Trophoblast cell (in vitro differentiated cells and primary cell): ENCODE data around the gene NR2C1.

ENCODE experiments used
- DNase-seq, 2 donors: peaks; one replicate each; pipeline ENCODE4 v3.0.0-alpha.2; 2016
- H2AFZ ChIP-seq: 2 replicates; pipeline ENCODE4 v1.6.1; 2013; ENCODE audit warnings: low read length, moderate library complexity, mild to moderate bottlenecking; ENCODE audit not compliant: insufficient read depth, poor library complexity
- H2AK5ac ChIP-seq: 2 replicates; pipeline ENCODE4 v1.6.1; 2013; ENCODE audit warnings: mild to moderate bottlenecking, low read length
- H2BK120ac ChIP-seq: 2 replicates; pipeline ENCODE4 v1.6.1; 2013; ENCODE audit warnings: low read length, mild to moderate bottlenecking, moderate library complexity; ENCODE audit not compliant: insufficient read depth, poor library complexity
- H2BK12ac ChIP-seq: 2 replicates; pipeline ENCODE4 v1.6.1; 2013; ENCODE audit warnings: mild to moderate bottlenecking, low read length, moderate library complexity
- H2BK5ac ChIP-seq: 2 replicates; pipeline ENCODE4 v1.6.1; 2013; ENCODE audit warnings: low read length, low read depth, moderate library complexity, mild to moderate bottlenecking; ENCODE audit not compliant: poor library complexity
- H3K14ac ChIP-seq: 2 replicates; pipeline ENCODE4 v1.6.1; 2013; ENCODE audit warnings: mild to moderate bottlenecking, low read length
- H3K18ac ChIP-seq: 2 replicates; pipeline ENCODE4 v1.6.1; 2013; ENCODE audit warnings: mild to moderate bottlenecking, low read length
- H3K23ac ChIP-seq: 2 replicates; pipeline ENCODE4 v1.6.1; 2013; ENCODE audit warnings: low read length
- H3K27ac ChIP-seq: 2 replicates; pipeline ENCODE4 v1.5.1; 2013; ENCODE audit warnings: low read depth, mild to moderate bottlenecking, inconsistent platforms, low read length, moderate library complexity
- H3K27me3 ChIP-seq: 2 replicates; pipeline ENCODE4 v1.6.1; 2013; ENCODE audit warnings: inconsistent platforms, mild to moderate bottlenecking, low read length, moderate library complexity; ENCODE audit not compliant: insufficient read depth
- H3K36me3 ChIP-seq, 2 experiments: 1 replicate in 1 of 2; 2 replicates in 1 of 2; pipeline ENCODE4 v1.6.1; 2013; ENCODE audit warnings: low read length in 2 of 2, mild to moderate bottlenecking in 2 of 2, moderate library complexity in 1 of 2; ENCODE audit not compliant: insufficient read depth in 2 of 2, control insufficient read depth in 1 of 2
- H3K4ac ChIP-seq: 2 replicates; pipeline ENCODE4 v1.6.1; 2013; ENCODE audit warnings: low read depth, mild to moderate bottlenecking, low read length, moderate library complexity
- H3K4me1 ChIP-seq, 2 experiments: 1 replicate in 1 of 2; 2 replicates in 1 of 2; pipeline ENCODE4 v1.6.1; 2013; ENCODE audit warnings: low read length in 2 of 2, mild to moderate bottlenecking in 2 of 2, moderate library complexity in 1 of 2; ENCODE audit not compliant: insufficient read depth in 2 of 2, control insufficient read depth in 1 of 2
- H3K4me2 ChIP-seq: 2 replicates; pipeline ENCODE4 v1.6.1; 2013; ENCODE audit warnings: inconsistent platforms, mild to moderate bottlenecking, low read length, moderate library complexity
- H3K4me3 ChIP-seq: 2 replicates; pipeline ENCODE4 v1.5.1; 2013; ENCODE audit warnings: mild to moderate bottlenecking, low read depth, low read length, inconsistent platforms
- H3K79me1 ChIP-seq: one replicate; pipeline ENCODE4 v1.6.1; 2013; ENCODE audit warnings: low read length
- H3K79me2 ChIP-seq: 2 replicates; pipeline ENCODE4 v1.6.1; 2013; ENCODE audit warnings: low read length, mild to moderate bottlenecking; ENCODE audit not compliant: control insufficient read depth, insufficient read depth, poor library complexity
- H3K9ac ChIP-seq: 2 replicates; pipeline ENCODE4 v1.6.1; 2013; ENCODE audit warnings: mild to moderate bottlenecking, low read length
- H3K9me3 ChIP-seq: 2 replicates; pipeline ENCODE4 v1.6.1; 2013; ENCODE audit warnings: low read depth, mild to moderate bottlenecking, control low read depth, inconsistent platforms, low read length; ENCODE audit not compliant: insufficient read depth
- H4K12ac ChIP-seq: 2 replicates; pipeline ENCODE4 v1.6.1; 2013; ENCODE audit warnings: low read depth, mild to moderate bottlenecking, low read length, moderate library complexity
- H4K8ac ChIP-seq: 2 replicates; pipeline ENCODE4 v1.6.1; 2013; ENCODE audit warnings: low read depth, mild to moderate bottlenecking, low read length, moderate library complexity
- H4K91ac ChIP-seq: one replicate; pipeline ENCODE4 v1.6.1; 2013; ENCODE audit warnings: low read depth, mild to moderate bottlenecking, low read length, moderate library complexity
- WGBS: extraction: QIAGEN DNeasy Blood & Tissue Kit; methylation state at CpG from one replicate; pipeline ENCODE4 v1.1.7; 2013; ENCODE audit warnings: missing lambda C conversion rate; ENCODE audit not compliant: insufficient read length, insufficient coverage; ENCODE audit errors: extremely low coverage; 5-methylcytosine and 5-hydroxymethylcytosine counted together

Gene NR2C1

GRCh38 chr12:95085612-95086011, 12.2 kb upstream of the NR2C1 start:
- H3K23ac ChIP-seq, result no peak overlapping the region

GRCh38 chr12:95083938-95084337, 10.5 kb upstream of the NR2C1 start:
- no peak overlapping the region for H3K27ac ChIP-seq
- H4K12ac ChIP-seq, result no peak overlapping the region
- WGBS, result no CpG with 5 or more reads among the region's 4 CpGs
- no peak overlapping the region for H3K18ac ChIP-seq
- H3K23ac ChIP-seq, result no peak overlapping the region
- H3K27me3 ChIP-seq, result no peaks in the 10 kb centered on the region
- H4K91ac ChIP-seq, result no peak overlapping the region
- H3K4ac ChIP-seq, result no peak overlapping the region
- no peak overlapping the region for H3K4me2 ChIP-seq
- peak; percentile 92 to 98 for DNase-seq
- no peaks in the 10 kb centered on the region for H3K9me3 ChIP-seq
- H3K14ac ChIP-seq, result no peak overlapping the region
- peaks cover 0 to 5% of the 10 kb centered on the region in 2 experiments for H3K36me3 ChIP-seq
- H2AFZ ChIP-seq, result no peak overlapping the region
- no peak overlapping the region for H3K4me3 ChIP-seq
- no peaks in the 10 kb centered on the region for H3K79me2 ChIP-seq
- H2BK5ac ChIP-seq, result no peak overlapping the region
- H3K4me1 ChIP-seq, result peaks cover 0 to 3% of the 10 kb centered on the region in 2 experiments
- H3K9ac ChIP-seq, result no peak overlapping the region
- no peak overlapping the region for H4K8ac ChIP-seq
- no peak overlapping the region for H2BK12ac ChIP-seq
- no peak overlapping the region for H2AK5ac ChIP-seq
- peaks cover 10% of the 10 kb centered on the region for H3K79me1 ChIP-seq
- no peak overlapping the region for H2BK120ac ChIP-seq

More at GRCh38 chr12:95085612-95086011, 12.2 kb upstream of the NR2C1 start:
- Histone ChIP-seq H2AFZ (no peak overlapping the region), H3K4ac (no peak overlapping the region), H3K9me3 (no peaks in the 10 kb centered on the region), H2BK5ac (no peak overlapping the region), H3K4me2 (no peak overlapping the region), H3K9ac (no peak overlapping the region), H3K79me2 (no peaks in the 10 kb centered on the region), H3K27me3 (no peaks in the 10 kb centered on the region), H2AK5ac (no peak overlapping the region), H3K27ac (peak overlapping the region; percentile 85), H4K91ac (no peak overlapping the region), H3K4me3 (no peak overlapping the region), H4K8ac (no peak overlapping the region), H3K4me1 (peaks cover 0 to 3% of the 10 kb centered on the region in 2 experiments), H2BK12ac (no peak overlapping the region), H2BK120ac (no peak overlapping the region), H3K79me1 (peaks cover 10% of the 10 kb centered on the region), H3K36me3 (peaks cover 3% of the 10 kb centered on the region in 2 experiments), H3K18ac (no peak overlapping the region), H3K14ac (no peak overlapping the region), H4K12ac (no peak overlapping the region)
- DNase-seq, result no peak

GRCh38 chr12:95083471-95083870, 10.1 kb upstream of the NR2C1 start:
- no peak overlapping the region for H2AK5ac ChIP-seq
- H2AFZ ChIP-seq, result no peak overlapping the region
- H3K14ac ChIP-seq, result no peak overlapping the region
- no peak overlapping the region for H3K9ac ChIP-seq
- H3K79me1 ChIP-seq, result peaks cover 10% of the 10 kb centered on the region
- H3K36me3 ChIP-seq, result peaks cover 0 to 5% of the 10 kb centered on the region in 2 experiments
- H4K91ac ChIP-seq, result no peak overlapping the region
- no peak overlapping the region for H2BK12ac ChIP-seq
- H3K4me2 ChIP-seq, result no peak overlapping the region
- H3K27me3 ChIP-seq, result no peaks in the 10 kb centered on the region
- no peak overlapping the region for H4K12ac ChIP-seq
- peaks cover 0 to 3% of the 10 kb centered on the region in 2 experiments for H3K4me1 ChIP-seq
- DNase-seq, result no peak
- H2BK120ac ChIP-seq, result no peak overlapping the region
- H3K4me3 ChIP-seq, result no peak overlapping the region
- no peak overlapping the region for H2BK5ac ChIP-seq
- H3K79me2 ChIP-seq, result no peaks in the 10 kb centered on the region
- no peak overlapping the region for H3K18ac ChIP-seq
- no peak overlapping the region for H3K23ac ChIP-seq
- H3K27ac ChIP-seq, result peak overlapping the region; percentile 85
- H3K4ac ChIP-seq, result no peak overlapping the region
- no peak overlapping the region for H4K8ac ChIP-seq
- H3K9me3 ChIP-seq, result no peaks in the 10 kb centered on the region

DNA sequence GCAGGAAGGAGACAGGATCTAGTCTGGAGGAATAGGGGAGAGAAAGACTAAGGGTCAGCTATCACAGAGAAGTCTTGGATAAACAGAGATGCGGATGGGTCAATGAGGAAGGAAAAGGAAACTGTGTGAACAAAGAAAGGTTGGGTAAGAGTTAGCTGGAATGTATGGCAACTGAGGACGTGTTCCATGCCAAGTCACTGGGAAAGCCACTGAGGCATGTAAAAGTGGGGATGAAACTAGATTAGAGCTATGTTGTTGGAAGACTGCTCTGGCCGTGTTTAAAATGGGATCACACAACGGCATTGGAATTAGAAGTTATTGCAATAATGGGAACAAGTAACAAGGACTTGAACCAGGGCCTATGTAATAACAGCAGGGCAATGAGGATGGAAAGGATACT, 3.9 kb upstream of the NR2C1 start:
- Histone ChIP-seq H3K4me2 (no peak overlapping the region), H3K4ac (no peak overlapping the region), H3K27ac (no peak overlapping the region), H3K18ac (no peak overlapping the region), H3K4me3 (no peak overlapping the region), H2AK5ac (no peak overlapping the region), H3K9me3 (no peaks in the 10 kb centered on the region), H3K14ac (no peak overlapping the region), H4K12ac (no peak overlapping the region), H3K36me3 (peaks cover 0 to 5% of the 10 kb centered on the region in 2 experiments), H2BK5ac (no peak overlapping the region), H2BK120ac (no peak overlapping the region), H4K91ac (no peak overlapping the region), H3K79me2 (peaks cover 9% of the 10 kb centered on the region), H3K79me1 (peaks cover 11% of the 10 kb centered on the region), H4K8ac (no peak overlapping the region), H3K23ac (no peak overlapping the region), H3K4me1 (no peaks in the 10 kb centered on the region), H3K9ac (no peak overlapping the region), H3K27me3 (no peaks in the 10 kb centered on the region), H2BK12ac (no peak overlapping the region), H2AFZ (no peak overlapping the region)
- no CpG with 5 or more reads among the region's 4 CpGs for WGBS
- no peak for DNase-seq
